B cell (primary cell): ENCODE measurements around the gene RMDN2.

Experiments used
- CTCF ChIP-seq: fragments of 200-600 bp; IDR thresholded peaks from one replicate; pipeline ENCODE4 v1.8.0; 2022; ENCODE audit warnings: antibody characterized with exemption, mild to moderate bottlenecking
- EZH2 ChIP-seq: IDR thresholded peaks from 2 replicates; pipeline ENCODE4 v1.6.1; 2012; ENCODE audit warnings: borderline replicate concordance, low read depth, mild to moderate bottlenecking, moderate library complexity, low read length; ENCODE audit not compliant: insufficient read depth, poor library complexity, severe bottlenecking

DNA sequence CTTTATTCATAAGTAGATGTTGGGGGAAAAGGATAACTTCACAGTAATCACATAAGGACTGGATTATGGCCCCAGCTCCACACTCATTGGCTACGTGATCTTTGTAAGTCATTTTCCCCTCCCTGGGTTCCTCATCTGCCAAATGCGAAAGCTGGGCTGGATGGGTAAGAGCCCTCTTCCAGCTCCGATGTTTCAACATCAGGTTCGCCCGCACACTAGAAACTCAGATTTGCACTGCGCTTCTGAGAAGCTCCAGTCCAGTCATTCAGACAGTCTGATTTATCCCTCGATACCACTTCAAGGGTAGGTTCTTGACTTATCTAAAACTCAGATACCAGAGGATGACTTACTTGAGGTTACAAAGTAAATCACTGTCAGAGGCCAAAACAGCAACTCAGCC, 31.0 kb upstream of the RMDN2 start:
- TF ChIP-seq CTCF (no peak), EZH2 (no peak)
